OCI-LY7 (cell line): ENCODE data around the gene RIC1. TPM values are rescaled to one million over a fixed set of nuclear protein-coding genes. Genes with fewer than 3 reads are reported as not detected.
A peak's percentile ranks its signal among the peaks of the same experiment; 100 is the strongest.

Source experiments
- Bru-seq: library from RNA; stranded (reverse); fragments of 400-500 nt; gene quantifications from one replicate; lab custom pipeline; 2021; lab: Mats Ljungman, UMichigan
- BruChase-seq, 2 experiments: library from RNA; stranded (reverse); fragments of 400-500 nt; gene quantifications; one replicate each; lab custom pipeline; 2021; lab: Mats Ljungman, UMichigan
- BruUV-seq: library from RNA; stranded (reverse); fragments of 400-500 nt; replicated peaks from 2 replicates; lab custom pipeline; 2021; lab: Mats Ljungman, UMichigan
- CTCF ChIA-PET: fragments of 300-600 bp; sonication (Branson Sonifier 250); formaldehyde crosslinking; loops from one replicate; lab custom pipeline; 2022; ENCODE audit warnings: antibody characterized with exemption; ENCODE audit not compliant: unreplicated experiment; lab: Charles Lee
- POLR2A ChIA-PET: fragments of 300-600 bp; sonication (Branson Sonifier 250); formaldehyde crosslinking; loops from one replicate; lab custom pipeline; 2022; ENCODE audit warnings: antibody characterized with exemption; lab: Charles Lee
- DNase-seq: peaks from one replicate; pipeline ENCODE4 v3.0.0-alpha.2; 2015; ENCODE audit warnings: low spot score
- H2AFZ ChIP-seq: fragments of 200-600 bp; sonication (generic), shearing (Covaris generic); 2 replicates; pipeline ENCODE4 v1.6.1; 2014; ENCODE audit warnings: mild to moderate bottlenecking, antibody characterized with exemption, low read length, moderate library complexity
- H3K27ac ChIP-seq: fragments of 200-600 bp; sonication (generic); 2 replicates; pipeline ENCODE4 v1.5.1; 2014; ENCODE audit warnings: mixed run types, low read depth, mild to moderate bottlenecking, moderate library complexity, low read length, inconsistent platforms; ENCODE audit not compliant: poor library complexity, severe bottlenecking
- H3K36me3 ChIP-seq: fragments of 200-600 bp; sonication (generic); 2 replicates; pipeline ENCODE4 v1.6.1; 2014; ENCODE audit warnings: mild to moderate bottlenecking, antibody characterized with exemption, low read length, moderate library complexity, mixed read lengths; ENCODE audit not compliant: insufficient read depth
- H3K4me1 ChIP-seq: fragments of 200-600 bp; sonication (generic); 2 replicates; pipeline ENCODE4 v1.5.1; 2014; ENCODE audit warnings: mild to moderate bottlenecking, low read length; ENCODE audit not compliant: insufficient read depth, poor library complexity, severe bottlenecking
- H3K4me2 ChIP-seq: fragments of 200-600 bp; sonication (generic); 2 replicates; pipeline ENCODE4 v1.6.1; 2014; ENCODE audit warnings: mild to moderate bottlenecking, low read length
- H3K4me3 ChIP-seq: fragments of 200-600 bp; sonication (generic); 2 replicates; pipeline ENCODE4 v1.5.1; 2014; ENCODE audit warnings: mild to moderate bottlenecking, low read depth, low read length; ENCODE audit not compliant: poor library complexity, severe bottlenecking
- H3K79me2 ChIP-seq: fragments of 200-600 bp; sonication (generic); 2 replicates; pipeline ENCODE4 v1.6.1; 2016; ENCODE audit warnings: low read depth, mild to moderate bottlenecking, low read length, moderate library complexity, mixed read lengths; ENCODE audit not compliant: insufficient read depth
- H3K9me2 ChIP-seq: fragments of 200-600 bp; sonication (generic); 2 replicates; pipeline ENCODE4 v1.6.1; 2016; ENCODE audit warnings: mild to moderate bottlenecking, low read length, mixed read lengths; ENCODE audit not compliant: insufficient read depth
- H3K9me3 ChIP-seq: fragments of 200-600 bp; sonication (generic); 2 replicates; pipeline ENCODE4 v1.6.1; 2014; ENCODE audit warnings: mild to moderate bottlenecking, mixed run types, low read length, mixed read lengths
- H4K20me1 ChIP-seq: fragments of 200-600 bp; sonication (generic); 2 replicates; pipeline ENCODE4 v1.6.1; 2014; ENCODE audit warnings: mild to moderate bottlenecking, antibody characterized with exemption, low read length, moderate library complexity, mixed read lengths; ENCODE audit not compliant: insufficient read depth
- EZH2phosphoT487 ChIP-seq: fragments of 200-600 bp; sonication (generic); IDR thresholded peaks from 2 replicates; pipeline ENCODE4 v1.6.1; 2018; ENCODE audit warnings: low read depth, borderline replicate concordance, mild to moderate bottlenecking, mixed run types, antibody characterized with exemption, low read length, moderate library complexity, mixed read lengths
- intact Hi-C: fragments of 100-400 bp; cut with micrococcal nuclease; formaldehyde crosslinking; loops from one replicate; pipeline ENCODE4 v1.10.0; 2022; ENCODE audit not compliant: unreplicated experiment
- long read RNA-seq: library from polyadenylated mRNA; stranded (forward); transcript quantifications from one replicate; pipeline ENCODE4 v2.0.0, GENCODE V29; 2022
- total RNA-seq, 2 experiments: library from RNA; depleted of rRNA in 1 of 2; stranded (reverse); fragments of >200 nt in 1 of 2; shearing (Covaris generic) in 1 of 2; gene quantifications; 2 replicates each; pipeline ENCODE4 v1.2.3, GENCODE V29; 2014 to 2022
- TF ChIP-seq, protein P1 (sequence below): fragments of 200-600 bp; sonication (generic); conservative IDR thresholded peaks from 2 replicates; pipeline ENCODE4 v1.5.1; 2014; ENCODE audit warnings: mild to moderate bottlenecking, antibody characterized with exemption, low read length, moderate library complexity, mixed read lengths

RIC1 gene, protein sequence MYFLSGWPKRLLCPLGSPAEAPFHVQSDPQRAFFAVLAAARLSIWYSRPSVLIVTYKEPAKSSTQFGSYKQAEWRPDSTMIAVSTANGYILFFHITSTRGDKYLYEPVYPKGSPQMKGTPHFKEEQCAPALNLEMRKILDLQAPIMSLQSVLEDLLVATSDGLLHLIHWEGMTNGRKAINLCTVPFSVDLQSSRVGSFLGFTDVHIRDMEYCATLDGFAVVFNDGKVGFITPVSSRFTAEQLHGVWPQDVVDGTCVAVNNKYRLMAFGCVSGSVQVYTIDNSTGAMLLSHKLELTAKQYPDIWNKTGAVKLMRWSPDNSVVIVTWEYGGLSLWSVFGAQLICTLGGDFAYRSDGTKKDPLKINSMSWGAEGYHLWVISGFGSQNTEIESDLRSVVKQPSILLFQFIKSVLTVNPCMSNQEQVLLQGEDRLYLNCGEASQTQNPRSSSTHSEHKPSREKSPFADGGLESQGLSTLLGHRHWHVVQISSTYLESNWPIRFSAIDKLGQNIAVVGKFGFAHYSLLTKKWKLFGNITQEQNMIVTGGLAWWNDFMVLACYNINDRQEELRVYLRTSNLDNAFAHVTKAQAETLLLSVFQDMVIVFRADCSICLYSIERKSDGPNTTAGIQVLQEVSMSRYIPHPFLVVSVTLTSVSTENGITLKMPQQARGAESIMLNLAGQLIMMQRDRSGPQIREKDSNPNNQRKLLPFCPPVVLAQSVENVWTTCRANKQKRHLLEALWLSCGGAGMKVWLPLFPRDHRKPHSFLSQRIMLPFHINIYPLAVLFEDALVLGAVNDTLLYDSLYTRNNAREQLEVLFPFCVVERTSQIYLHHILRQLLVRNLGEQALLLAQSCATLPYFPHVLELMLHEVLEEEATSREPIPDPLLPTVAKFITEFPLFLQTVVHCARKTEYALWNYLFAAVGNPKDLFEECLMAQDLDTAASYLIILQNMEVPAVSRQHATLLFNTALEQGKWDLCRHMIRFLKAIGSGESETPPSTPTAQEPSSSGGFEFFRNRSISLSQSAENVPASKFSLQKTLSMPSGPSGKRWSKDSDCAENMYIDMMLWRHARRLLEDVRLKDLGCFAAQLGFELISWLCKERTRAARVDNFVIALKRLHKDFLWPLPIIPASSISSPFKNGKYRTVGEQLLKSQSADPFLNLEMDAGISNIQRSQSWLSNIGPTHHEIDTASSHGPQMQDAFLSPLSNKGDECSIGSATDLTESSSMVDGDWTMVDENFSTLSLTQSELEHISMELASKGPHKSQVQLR (N-terminal part only)
- total RNA-seq (2014; rRNA removed; shearing (Covaris generic)) (72.9 and 77.0 TPM in 2 replicates), total RNA-seq (2022) (83.9 and 84.6 TPM in 2 replicates), Bru-seq, nascent RNA (percentile 98 among the genes with signal in this experiment), BruChase-seq, experiment 1, labeled RNA remaining after a 6-hour chase (percentile 90 among the genes with signal in this experiment), BruChase-seq, experiment 2, labeled RNA remaining after a 2-hour chase (percentile 93 among the genes with signal in this experiment)
- long read RNA-seq, full-length matches to known transcripts = 27 of 83 reads
- long read RNA-seq, partial matches to known transcripts = 22 of 83 reads
- long read RNA-seq, other reads (novel, unspliced or antisense) = 34 of 83 reads

- ChIA-PET CTCF (interaction anchor here (0.6 to 1.8 kb wide), 4 partner anchors 42 to 547 kb away, joined by 3 to 8 read pairs (median 4); no protein-coding TSS in a partner anchor), POLR2A (interaction anchor here (0.6 to 4.4 kb wide), 17 partner anchors 9 to 887 kb away, joined by 3 to 25 read pairs (median 5); partner anchors contain the start of gene PLGRKT)
- Histone ChIP-seq H3K36me3 (peaks cover 15% of the 10 kb centered on the region), H3K27ac (peak within 1 kb of the TSS; percentile 100), H3K4me3 (peak within 1 kb of the TSS; percentile 81), H3K79me2 (peaks cover 75% of the 10 kb centered on the region), H3K4me1 (peaks cover 58% of the 10 kb centered on the region), H3K4me2 (peak within 1 kb of the TSS; percentile 97), H2AFZ (no peak within 1 kb of the TSS; the same call in 1 of the 2 replicates), H3K9me2 (no peaks in the 10 kb centered on the region), H4K20me1 (peaks cover 25% of the 10 kb centered on the region), H3K9me3 (peaks cover 4% of the 10 kb centered on the region; the same call in 1 of the 2 replicates)
- TF ChIP-seq, protein P1, sequence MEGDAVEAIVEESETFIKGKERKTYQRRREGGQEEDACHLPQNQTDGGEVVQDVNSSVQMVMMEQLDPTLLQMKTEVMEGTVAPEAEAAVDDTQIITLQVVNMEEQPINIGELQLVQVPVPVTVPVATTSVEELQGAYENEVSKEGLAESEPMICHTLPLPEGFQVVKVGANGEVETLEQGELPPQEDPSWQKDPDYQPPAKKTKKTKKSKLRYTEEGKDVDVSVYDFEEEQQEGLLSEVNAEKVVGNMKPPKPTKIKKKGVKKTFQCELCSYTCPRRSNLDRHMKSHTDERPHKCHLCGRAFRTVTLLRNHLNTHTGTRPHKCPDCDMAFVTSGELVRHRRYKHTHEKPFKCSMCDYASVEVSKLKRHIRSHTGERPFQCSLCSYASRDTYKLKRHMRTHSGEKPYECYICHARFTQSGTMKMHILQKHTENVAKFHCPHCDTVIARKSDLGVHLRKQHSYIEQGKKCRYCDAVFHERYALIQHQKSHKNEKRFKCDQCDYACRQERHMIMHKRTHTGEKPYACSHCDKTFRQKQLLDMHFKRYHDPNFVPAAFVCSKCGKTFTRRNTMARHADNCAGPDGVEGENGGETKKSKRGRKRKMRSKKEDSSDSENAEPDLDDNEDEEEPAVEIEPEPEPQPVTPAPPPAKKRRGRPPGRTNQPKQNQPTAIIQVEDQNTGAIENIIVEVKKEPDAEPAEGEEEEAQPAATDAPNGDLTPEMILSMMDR = no peak
- no peak for TF ChIP-seq EZH2phosphoT487
- DNase-seq = peak; percentile 91
- intact Hi-C loops = loop anchor here (2.0 to 10.0 kb wide), 7 partner anchors 84 to 1054 kb away; partner anchors contain the start of genes ERMP1, JAK2 and RCL1
- BruUV-seq = no TSS peak
Measured at GRCh38 chr9:5628530-5629311, at the start of gene RIC1. RIC1 (plus strand) TSS chr9:5629107; CDS start chr9:5629310, 203 bp downstream.

DNA sequence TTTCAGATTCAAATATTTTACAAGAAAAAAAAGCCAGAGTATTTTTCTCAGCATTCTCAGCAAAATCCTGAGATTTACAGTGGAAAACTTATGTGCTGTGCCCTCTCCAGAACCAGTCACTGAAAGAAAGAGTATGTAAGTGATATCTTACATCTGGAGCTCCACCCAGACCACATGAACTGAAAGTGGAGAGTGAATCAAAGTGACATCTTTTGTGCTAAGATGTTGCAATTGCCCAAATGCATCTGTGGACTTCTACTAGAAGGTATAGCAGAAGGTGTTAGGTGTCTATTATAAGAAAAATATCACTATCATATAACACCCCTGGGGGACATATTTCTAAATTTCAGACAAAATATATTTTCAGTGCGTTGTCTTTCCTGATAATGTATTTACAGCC lies 49.0 kb upstream of the RIC1 start:
- Histone ChIP-seq H3K27ac (no peak overlapping the region), H3K4me1 (peaks cover 25% of the 10 kb centered on the region), H3K4me3 (no peak overlapping the region), H3K36me3 (peaks cover 15% of the 10 kb centered on the region), H2AFZ (no peak overlapping the region), H3K9me3 (no peaks in the 10 kb centered on the region), H3K79me2 (no peaks in the 10 kb centered on the region), H4K20me1 (no peaks in the 10 kb centered on the region), H3K9me2 (no peaks in the 10 kb centered on the region), H3K4me2 (no peak overlapping the region)
- intact Hi-C loops = no loop called here
- POLR2A ChIA-PET = no interaction called here
- no peak for DNase-seq
- no peak for TF ChIP-seq EZH2phosphoT487
- TF ChIP-seq, protein P1 = no peak
- no TSS peak for BruUV-seq
- CTCF ChIA-PET = no interaction called here
